Measurements from ENCODE around the gene CLEC16A. TPM values are rescaled to one million over a fixed set of nuclear protein-coding genes. Genes with fewer than 3 reads are reported as not detected.
A peak's percentile ranks its signal among the peaks of the same experiment; 100 is the strongest.
"Not testable (repeated sequence)": the region's sequence is repeated elsewhere in the genome, so short reads cannot be mapped to it uniquely, and the experiment has no call there.

Gene CLEC16A
- total RNA-seq, 1 donor from 2014 or later = 14.6 TPM

GRCh38 chr16:10925285-10925684, 19.1 kb upstream of the CLEC16A start:
- not testable (repeated sequence) for H3K4me3 ChIP-seq (ENCODE audit: low read length in 3 of 3); H3K27me3 ChIP-seq (ENCODE audit: control insufficient read depth in 3 of 3, insufficient read depth in 3 of 3, low read length in 3 of 3); H3K9me3 ChIP-seq (ENCODE audit: control insufficient read depth in 3 of 3, low read length in 3 of 3); H3K9ac ChIP-seq (ENCODE audit: low read depth in 1 of 3, low read length in 3 of 3)
- H3K27ac ChIP-seq (ENCODE audit: low read depth, low read length) = peak overlapping the region; percentile 96
- H3K4me1 ChIP-seq (ENCODE audit: control insufficient read depth in 3 of 3, insufficient read depth in 3 of 3, low read length in 3 of 3) = peaks cover 47 to 58% (median 52%) of the 10 kb centered on the region in 3 donors
- peaks cover 28 to 43% (median 32%) of the 10 kb centered on the region in 3 donors for H3K36me3 ChIP-seq (ENCODE audit: control insufficient read depth in 3 of 3, insufficient read depth in 3 of 3, low read length in 3 of 3)

GRCh38 chr16:10926094-10926493, 18.3 kb upstream of the CLEC16A start:
- Histone ChIP-seq H3K9ac (ENCODE audit: low read depth in 1 of 3, low read length in 3 of 3) (peak overlapping the region in 1 of 3 donors; percentile 33), H3K9me3 (ENCODE audit: control insufficient read depth in 3 of 3, low read length in 3 of 3) (no peaks in the 10 kb centered on the region), H3K4me1 (ENCODE audit: control insufficient read depth in 3 of 3, insufficient read depth in 3 of 3, low read length in 3 of 3) (peaks cover 43 to 58% (median 52%) of the 10 kb centered on the region in 3 donors), H3K36me3 (ENCODE audit: control insufficient read depth in 3 of 3, insufficient read depth in 3 of 3, low read length in 3 of 3) (peaks cover 28 to 48% (median 36%) of the 10 kb centered on the region in 3 donors), H3K4me3 (ENCODE audit: low read length in 3 of 3) (no peak overlapping the region), H3K27me3 (ENCODE audit: control insufficient read depth in 3 of 3, insufficient read depth in 3 of 3, low read length in 3 of 3) (no peaks in the 10 kb centered on the region), H3K27ac (ENCODE audit: low read depth, low read length) (no peak overlapping the region)

- H3K9me3 ChIP-seq (ENCODE audit: control insufficient read depth in 3 of 3, low read length in 3 of 3) = no peaks in the 10 kb centered on the region
- no peak overlapping the region for H3K9ac ChIP-seq (ENCODE audit: low read depth in 1 of 3, low read length in 3 of 3)
- H3K4me1 ChIP-seq (ENCODE audit: control insufficient read depth in 3 of 3, insufficient read depth in 3 of 3, low read length in 3 of 3) = peaks cover 40 to 53% (median 47%) of the 10 kb centered on the region in 3 donors
- H3K27me3 ChIP-seq (ENCODE audit: control insufficient read depth in 3 of 3, insufficient read depth in 3 of 3, low read length in 3 of 3) = no peaks in the 10 kb centered on the region
- no peak overlapping the region for H3K4me3 ChIP-seq (ENCODE audit: low read length in 3 of 3)
- H3K27ac ChIP-seq (ENCODE audit: low read depth, low read length) = no peak overlapping the region
- H3K36me3 ChIP-seq (ENCODE audit: control insufficient read depth in 3 of 3, insufficient read depth in 3 of 3, low read length in 3 of 3) = peaks cover 28 to 48% (median 37%) of the 10 kb centered on the region in 3 donors
These were observed 17.5 kb upstream of the CLEC16A start for GRCh38 chr16:10926867-10927266.

- Histone ChIP-seq H3K9me3 (ENCODE audit: control insufficient read depth in 3 of 3, low read length in 3 of 3) (no peaks in the 10 kb centered on the region), H3K27ac (ENCODE audit: low read depth, low read length) (no peak overlapping the region), H3K36me3 (ENCODE audit: control insufficient read depth in 3 of 3, insufficient read depth in 3 of 3, low read length in 3 of 3) (peaks cover 33 to 52% (median 40%) of the 10 kb centered on the region in 3 donors), H3K4me1 (ENCODE audit: control insufficient read depth in 3 of 3, insufficient read depth in 3 of 3, low read length in 3 of 3) (peaks cover 32 to 46% (median 41%) of the 10 kb centered on the region in 3 donors), H3K4me3 (ENCODE audit: low read length in 3 of 3) (no peak overlapping the region), H3K9ac (ENCODE audit: low read depth in 1 of 3, low read length in 3 of 3) (no peak overlapping the region), H3K27me3 (ENCODE audit: control insufficient read depth in 3 of 3, insufficient read depth in 3 of 3, low read length in 3 of 3) (no peaks in the 10 kb centered on the region)
These were observed 16.8 kb upstream of the CLEC16A start for GRCh38 chr16:10927497-10928112.

- H3K36me3 ChIP-seq (ENCODE audit: control insufficient read depth in 3 of 3, insufficient read depth in 3 of 3, low read length in 3 of 3) = peaks cover 42 to 60% (median 43%) of the 10 kb centered on the region in 3 donors
- H3K27me3 ChIP-seq (ENCODE audit: control insufficient read depth in 3 of 3, insufficient read depth in 3 of 3, low read length in 3 of 3); H3K27ac ChIP-seq (ENCODE audit: low read depth, low read length); H3K9me3 ChIP-seq (ENCODE audit: control insufficient read depth in 3 of 3, low read length in 3 of 3); H3K4me3 ChIP-seq (ENCODE audit: low read length in 3 of 3); H3K9ac ChIP-seq (ENCODE audit: low read depth in 1 of 3, low read length in 3 of 3): not testable (repeated sequence)
- H3K4me1 ChIP-seq (ENCODE audit: control insufficient read depth in 3 of 3, insufficient read depth in 3 of 3, low read length in 3 of 3) = peaks cover 31 to 46% (median 40%) of the 10 kb centered on the region in 3 donors
These were observed 15.3 kb upstream of the CLEC16A start for GRCh38 chr16:10929097-10929496.

- H3K27ac ChIP-seq (ENCODE audit: low read depth, low read length) = peak overlapping the region; percentile 9
- H3K4me1 ChIP-seq (ENCODE audit: control insufficient read depth in 3 of 3, insufficient read depth in 3 of 3, low read length in 3 of 3) = peaks cover 36 to 46% (median 40%) of the 10 kb centered on the region in 3 donors
- H3K4me3 ChIP-seq (ENCODE audit: low read length in 3 of 3) = no peak overlapping the region
These were observed 14.3 kb upstream of the CLEC16A start for GRCh38 chr16:10929853-10930754.

GRCh38 chr16:10930755-10931093, 13.6 kb upstream of the CLEC16A start:
- no peak overlapping the region for H3K9ac ChIP-seq (ENCODE audit: low read depth in 1 of 3, low read length in 3 of 3)
- peaks cover 42 to 52% (median 43%) of the 10 kb centered on the region in 3 donors for H3K4me1 ChIP-seq (ENCODE audit: control insufficient read depth in 3 of 3, insufficient read depth in 3 of 3, low read length in 3 of 3)
- no peak overlapping the region for H3K4me3 ChIP-seq (ENCODE audit: low read length in 3 of 3)
- H3K27ac ChIP-seq (ENCODE audit: low read depth, low read length) = no peak overlapping the region
- H3K27me3 ChIP-seq (ENCODE audit: control insufficient read depth in 3 of 3, insufficient read depth in 3 of 3, low read length in 3 of 3) = no peaks in the 10 kb centered on the region
- H3K9me3 ChIP-seq (ENCODE audit: control insufficient read depth in 3 of 3, low read length in 3 of 3) = no peaks in the 10 kb centered on the region
- H3K36me3 ChIP-seq (ENCODE audit: control insufficient read depth in 3 of 3, insufficient read depth in 3 of 3, low read length in 3 of 3) = peaks cover 34 to 46% (median 41%) of the 10 kb centered on the region in 3 donors

More at GRCh38 chr16:10929853-10930754, 14.3 kb upstream of the CLEC16A start:
- Histone ChIP-seq H3K27me3 (ENCODE audit: control insufficient read depth in 3 of 3, insufficient read depth in 3 of 3, low read length in 3 of 3) (no peaks in the 10 kb centered on the region), H3K9ac (ENCODE audit: low read depth in 1 of 3, low read length in 3 of 3) (no peak overlapping the region), H3K36me3 (ENCODE audit: control insufficient read depth in 3 of 3, insufficient read depth in 3 of 3, low read length in 3 of 3) (peaks cover 40 to 53% (median 42%) of the 10 kb centered on the region in 3 donors), H3K9me3 (ENCODE audit: control insufficient read depth in 3 of 3, low read length in 3 of 3) (no peaks in the 10 kb centered on the region)

GRCh38 chr16:10931134-10931533, 13.2 kb upstream of the CLEC16A start:
- Histone ChIP-seq H3K4me1 (ENCODE audit: control insufficient read depth in 3 of 3, insufficient read depth in 3 of 3, low read length in 3 of 3) (peaks cover 46 to 56% (median 46%) of the 10 kb centered on the region in 3 donors), H3K9ac (ENCODE audit: low read depth in 1 of 3, low read length in 3 of 3) (no peak overlapping the region), H3K27ac (ENCODE audit: low read depth, low read length) (no peak overlapping the region), H3K27me3 (ENCODE audit: control insufficient read depth in 3 of 3, insufficient read depth in 3 of 3, low read length in 3 of 3) (no peaks in the 10 kb centered on the region), H3K4me3 (ENCODE audit: low read length in 3 of 3) (no peak overlapping the region), H3K9me3 (ENCODE audit: control insufficient read depth in 3 of 3, low read length in 3 of 3) (no peaks in the 10 kb centered on the region), H3K36me3 (ENCODE audit: control insufficient read depth in 3 of 3, insufficient read depth in 3 of 3, low read length in 3 of 3) (peaks cover 30 to 42% (median 37%) of the 10 kb centered on the region in 3 donors)

GRCh38 chr16:10931977-10932632, 12.3 kb upstream of the CLEC16A start:
- H3K36me3 ChIP-seq (ENCODE audit: control insufficient read depth in 3 of 3, insufficient read depth in 3 of 3, low read length in 3 of 3) = peaks cover 26 to 40% (median 30%) of the 10 kb centered on the region in 3 donors
- H3K4me1 ChIP-seq (ENCODE audit: control insufficient read depth in 3 of 3, insufficient read depth in 3 of 3, low read length in 3 of 3) = peaks cover 55 to 66% (median 55%) of the 10 kb centered on the region in 3 donors

More at GRCh38 chr16:10931977-10932632, 12.3 kb upstream of the CLEC16A start:
- no peak overlapping the region for H3K4me3 ChIP-seq (ENCODE audit: low read length in 3 of 3)
- no peak overlapping the region for H3K9ac ChIP-seq (ENCODE audit: low read depth in 1 of 3, low read length in 3 of 3)
- no peaks in the 10 kb centered on the region for H3K9me3 ChIP-seq (ENCODE audit: control insufficient read depth in 3 of 3, low read length in 3 of 3)
- H3K27me3 ChIP-seq (ENCODE audit: control insufficient read depth in 3 of 3, insufficient read depth in 3 of 3, low read length in 3 of 3) = no peaks in the 10 kb centered on the region
- no peak overlapping the region for H3K27ac ChIP-seq (ENCODE audit: low read depth, low read length)

All from skeletal muscle tissue (tissue), 4 donors.